K562 (cell line): ENCODE results near the gene DTNB.

Experiments
- CC2D1A ChIP-seq: fragments of 450-650 bp; IDR thresholded peaks from 2 replicates; pipeline ENCODE4 v1.6.1; 2017; ENCODE audit warnings: mild to moderate bottlenecking
- CTCF ChIP-seq, 3 experiments: IDR thresholded peaks in 2 of 3; conservative IDR thresholded peaks in 1 of 3; 2 replicates each; pipeline ENCODE4 v1.5.1; 2011 to 2012; ENCODE audit warnings: low read length in 3 of 3, mild to moderate bottlenecking in 3 of 3, control low read depth in 2 of 3, improper control_type of control experiment in 1 of 3, inconsistent platforms in 1 of 3, low read depth in 1 of 3, mixed read lengths in 1 of 3, moderate library complexity in 1 of 3; ENCODE audit not compliant: insufficient read depth in 2 of 3
- FOXP1 ChIP-seq: sonication (generic); formaldehyde crosslinking; IDR thresholded peaks from 2 replicates; pipeline ENCODE4 v1.8.0; 2022; ENCODE audit warnings: mild to moderate bottlenecking, missing genetic modification reagents
- NR2C2 ChIP-seq, 2 experiments: fragments of 200-800 bp in 1 of 2; sonication (Bioruptor generic) in 1 of 2; sonication (generic) in 1 of 2; formaldehyde crosslinking in 1 of 2; IDR thresholded peaks; 2 replicates each; pipeline versions ENCODE4 v1.6.1 to v1.8.0; 2016 to 2022; ENCODE audit warnings: mild to moderate bottlenecking in 1 of 2, missing compliant biosample characterization in 1 of 2, missing genetic modification characterization in 1 of 2, missing genetic modification reagents in 1 of 2
- POLR2A ChIP-seq: fragments of 450-650 bp; conservative IDR thresholded peaks from 2 replicates; pipeline ENCODE4 v1.6.1; 2016
- PRPF4 ChIP-seq: fragments of 200-400 bp; formaldehyde crosslinking; IDR thresholded peaks from one replicate; pipeline ENCODE4 v1.6.1; 2017; ENCODE audit warnings: low read length, low read depth, mild to moderate bottlenecking; ENCODE audit not compliant: insufficient read depth, poor library complexity, severe bottlenecking
- SRSF1 ChIP-seq: fragments of 200-400 bp; formaldehyde crosslinking; IDR thresholded peaks from 2 replicates; pipeline ENCODE4 v1.6.1; 2017; ENCODE audit warnings: mild to moderate bottlenecking, low read depth, low read length, moderate library complexity
- TBL1XR1 ChIP-seq, 2 experiments: IDR thresholded peaks; 2 replicates each; pipeline ENCODE4 v1.6.1; 2012; ENCODE audit warnings: improper control_type of control experiment in 2 of 2, low read length in 2 of 2, mild to moderate bottlenecking in 1 of 2
- ZNF707 ChIP-seq: fragments of 250-450 bp; sonication (Bioruptor Pico); conservative IDR thresholded peaks from 2 replicates; pipeline ENCODE4 v1.8.0; 2022; ENCODE audit warnings: inconsistent platforms, mild to moderate bottlenecking, moderate library complexity
- TF ChIP-seq, protein P1 (sequence below), 3 experiments: fragments of 200-800 bp in 1 of 3; sonication (Bioruptor generic) in 1 of 3; sonication (generic) in 1 of 3; formaldehyde crosslinking in 1 of 3; IDR thresholded peaks; 2 replicates each; pipeline versions ENCODE4 v1.6.1 to v1.8.0; 2016 to 2022; ENCODE audit warnings: mild to moderate bottlenecking in 2 of 3, missing compliant biosample characterization in 2 of 3, missing genetic modification characterization in 2 of 3, missing genetic modification reagents in 1 of 3

GRCh38 chr2:25409468-25409867, 263.9 kb downstream of the DTNB start:
- TF ChIP-seq, protein P1, sequence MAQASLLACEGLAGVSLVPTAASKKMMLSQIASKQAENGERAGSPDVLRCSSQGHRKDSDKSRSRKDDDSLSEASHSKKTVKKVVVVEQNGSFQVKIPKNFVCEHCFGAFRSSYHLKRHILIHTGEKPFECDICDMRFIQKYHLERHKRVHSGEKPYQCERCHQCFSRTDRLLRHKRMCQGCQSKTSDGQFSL (CRISPR knock-in tag; IDR thresholded peaks at IDR 0.05): no peak
- TF ChIP-seq, protein P1 (tag; IDR thresholded peaks at IDR 0.05): no peak
- TF ChIP-seq CTCF (IDR thresholded peaks at IDR 0.05 in 2 of 3, conservative IDR thresholded peaks at IDR 0.05 in 1 of 3; ENCODE audit: insufficient read depth in 2 of 3, low read depth in 1 of 3, low read length in 3 of 3) (no peak), POLR2A (no peak), CC2D1A (no peak), TBL1XR1 (IDR thresholded peaks at IDR 0.05; ENCODE audit: low read length in 2 of 2) (no peak), FOXP1 (no peak), ZNF707 (CRISPR knock-in tag) (no peak), SRSF1 (no peak), PRPF4 (no peak), NR2C2 (CRISPR knock-in tag; IDR thresholded peaks at IDR 0.05) (no peak), NR2C2 (tag; IDR thresholded peaks at IDR 0.05) (no peak)
